NK-92 (cell line): Measurements from ENCODE around the gene LZTS3.
"Not testable (repeated sequence)": the region's sequence is repeated elsewhere in the genome, so short reads cannot be mapped to it uniquely, and the experiment has no call there.

ENCODE experiments used
- DNase-seq: peaks from one replicate; lab custom pipeline; 2025; ENCODE audit not compliant: unreplicated experiment; lab: John Stamatoyannopoulos, UW

The LZTS3 gene

GRCh38 chr20:3172933-3173609 lies at the start of gene LZTS3:
Gene LZTS3 (minus strand): TSS chr20:3173549. CDS start chr20:3167163, 6,386 bp downstream.
- DNase-seq = peak; percentile 19

- DNase-seq = no peak
These were observed 48.3 kb upstream of the LZTS3 start for GRCh38 chr20:3221398-3222226.

GRCh38 chr20:3218307-3218988 lies 45.1 kb upstream of the LZTS3 start:
- no peak for DNase-seq

GRCh38 chr20:3215359-3215917 lies 42.1 kb upstream of the LZTS3 start:
- DNase-seq = not testable (repeated sequence)

- DNase-seq = no peak
These were observed 39.9 kb upstream of the LZTS3 start for GRCh38 chr20:3213226-3213625.

- DNase-seq = no peak
These were observed 37.0 kb upstream of the LZTS3 start for GRCh38 chr20:3210346-3210745.

- no peak for DNase-seq
These were observed 36.6 kb upstream of the LZTS3 start for GRCh38 chr20:3209946-3210317.

- DNase-seq = no peak
These were observed 36.1 kb upstream of the LZTS3 start, which contains the start of gene ITPA for GRCh38 chr20:3209257-3209945. Gene ITPA (plus strand): TSS chr20:3209498. CDS start chr20:3209552, 54 bp downstream.

- DNase-seq = no peak
These were observed 35.5 kb upstream of the LZTS3 start for GRCh38 chr20:3208786-3209256.

- DNase-seq = peak; percentile 41
These were observed 30.9 kb upstream of the LZTS3 start, which contains the start of gene DDRGK1 for GRCh38 chr20:3204124-3204794. Gene DDRGK1 (minus strand): TSS chr20:3204682. CDS start chr20:3204627, 55 bp downstream.

GRCh38 chr20:3203315-3204123 lies 30.2 kb upstream of the LZTS3 start:
- no peak for DNase-seq

GRCh38 chr20:3202965-3203314 lies 29.6 kb upstream of the LZTS3 start:
- no peak for DNase-seq

GRCh38 chr20:3199976-3200755 lies 26.8 kb upstream of the LZTS3 start:
- no peak for DNase-seq

- no peak for DNase-seq
These were observed 25.9 kb upstream of the LZTS3 start for GRCh38 chr20:3199206-3199605.

- no peak for DNase-seq
These were observed 22.4 kb upstream of the LZTS3 start for GRCh38 chr20:3195590-3196237.

- no peak for DNase-seq
These were observed 21.4 kb upstream of the LZTS3 start for GRCh38 chr20:3194617-3195280.

GRCh38 chr20:3193806-3194616 lies 20.7 kb upstream of the LZTS3 start:
- DNase-seq = no peak
